22Rv1 (cell line): ENCODE results near the gene TM4SF20.

Experiments used
- H3K27ac ChIP-seq: fragments of 450-650 bp; 2 replicates; pipeline ENCODE4 v1.5.1; 2017
- ZFX ChIP-seq: fragments of 450-650 bp; IDR thresholded peaks from 2 replicates; pipeline ENCODE4 v1.6.1; 2017; ENCODE audit warnings: antibody characterized with exemption, borderline replicate concordance
- TF ChIP-seq, protein P1 (sequence below): fragments of 450-650 bp; IDR thresholded peaks from 2 replicates; pipeline ENCODE4 v1.5.1; 2017; ENCODE audit warnings: mild to moderate bottlenecking

TM4SF20 gene

DNA sequence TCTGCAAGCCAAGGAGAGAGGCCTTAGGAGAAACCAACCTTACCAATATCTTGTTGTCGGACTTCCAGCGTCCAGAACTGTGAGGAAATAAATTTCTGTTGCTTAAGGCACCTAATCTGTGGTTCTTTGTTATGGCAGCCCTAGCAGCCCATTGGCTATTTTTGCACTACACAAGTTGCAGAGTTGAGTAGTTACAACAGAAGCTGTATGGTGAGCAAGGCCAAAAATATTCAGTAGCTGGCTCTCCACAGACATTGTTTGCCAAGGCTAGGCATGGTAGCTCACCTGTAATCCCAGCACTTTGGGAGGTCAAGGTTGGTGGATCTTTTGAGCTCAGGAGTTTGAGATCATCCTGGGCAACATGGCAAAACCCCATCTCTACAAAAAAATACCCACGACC is 35.7 kb upstream of the TM4SF20 start:
- TF ChIP-seq, protein P1, sequence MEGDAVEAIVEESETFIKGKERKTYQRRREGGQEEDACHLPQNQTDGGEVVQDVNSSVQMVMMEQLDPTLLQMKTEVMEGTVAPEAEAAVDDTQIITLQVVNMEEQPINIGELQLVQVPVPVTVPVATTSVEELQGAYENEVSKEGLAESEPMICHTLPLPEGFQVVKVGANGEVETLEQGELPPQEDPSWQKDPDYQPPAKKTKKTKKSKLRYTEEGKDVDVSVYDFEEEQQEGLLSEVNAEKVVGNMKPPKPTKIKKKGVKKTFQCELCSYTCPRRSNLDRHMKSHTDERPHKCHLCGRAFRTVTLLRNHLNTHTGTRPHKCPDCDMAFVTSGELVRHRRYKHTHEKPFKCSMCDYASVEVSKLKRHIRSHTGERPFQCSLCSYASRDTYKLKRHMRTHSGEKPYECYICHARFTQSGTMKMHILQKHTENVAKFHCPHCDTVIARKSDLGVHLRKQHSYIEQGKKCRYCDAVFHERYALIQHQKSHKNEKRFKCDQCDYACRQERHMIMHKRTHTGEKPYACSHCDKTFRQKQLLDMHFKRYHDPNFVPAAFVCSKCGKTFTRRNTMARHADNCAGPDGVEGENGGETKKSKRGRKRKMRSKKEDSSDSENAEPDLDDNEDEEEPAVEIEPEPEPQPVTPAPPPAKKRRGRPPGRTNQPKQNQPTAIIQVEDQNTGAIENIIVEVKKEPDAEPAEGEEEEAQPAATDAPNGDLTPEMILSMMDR, result no peak
- TF ChIP-seq ZFX, result no peak
- no peak overlapping the region for H3K27ac ChIP-seq

DNA sequence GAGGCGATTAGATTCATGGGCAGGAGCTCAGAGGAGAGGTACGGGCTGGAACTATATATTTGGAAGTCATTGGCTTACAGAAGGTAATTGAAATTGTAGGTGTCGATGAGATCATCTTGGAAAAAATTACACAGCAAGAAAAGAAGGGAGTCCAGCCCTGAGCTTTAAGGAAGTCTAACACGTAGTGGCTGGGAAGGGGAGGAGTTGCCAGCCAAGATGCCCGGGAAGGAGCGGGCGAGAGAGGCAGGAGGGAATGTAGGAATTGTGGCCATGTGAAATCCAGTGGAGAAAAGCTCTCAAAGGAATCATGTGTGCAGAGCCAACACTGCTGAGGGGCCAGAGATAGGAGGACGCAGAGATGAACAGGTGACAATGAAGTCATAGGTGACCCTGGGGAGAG is 34.3 kb upstream of the TM4SF20 start:
- TF ChIP-seq ZFX, result no peak
- TF ChIP-seq, protein P1, result no peak
- no peak overlapping the region for H3K27ac ChIP-seq

DNA sequence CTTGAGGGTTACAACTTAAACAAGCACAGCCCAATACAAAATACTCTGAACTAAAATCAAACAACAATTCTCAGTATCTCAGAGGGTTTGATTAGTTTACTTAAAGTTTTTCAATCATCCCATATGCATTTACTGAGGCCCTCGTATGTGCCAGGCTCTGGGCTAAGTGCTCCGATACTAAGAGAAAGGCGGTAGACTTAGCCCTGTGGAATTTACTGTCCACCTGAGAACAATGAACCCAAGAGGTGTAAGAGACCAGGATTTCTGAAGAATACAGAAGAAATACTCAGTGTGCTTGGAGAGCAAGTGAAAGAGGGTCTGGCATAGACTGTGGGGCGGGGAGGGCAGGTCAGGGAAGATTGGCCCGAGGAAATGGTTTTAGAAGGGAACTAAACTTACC is 33.8 kb upstream of the TM4SF20 start:
- TF ChIP-seq, protein P1, result no peak
- TF ChIP-seq ZFX, result no peak
- H3K27ac ChIP-seq, result no peak overlapping the region

DNA sequence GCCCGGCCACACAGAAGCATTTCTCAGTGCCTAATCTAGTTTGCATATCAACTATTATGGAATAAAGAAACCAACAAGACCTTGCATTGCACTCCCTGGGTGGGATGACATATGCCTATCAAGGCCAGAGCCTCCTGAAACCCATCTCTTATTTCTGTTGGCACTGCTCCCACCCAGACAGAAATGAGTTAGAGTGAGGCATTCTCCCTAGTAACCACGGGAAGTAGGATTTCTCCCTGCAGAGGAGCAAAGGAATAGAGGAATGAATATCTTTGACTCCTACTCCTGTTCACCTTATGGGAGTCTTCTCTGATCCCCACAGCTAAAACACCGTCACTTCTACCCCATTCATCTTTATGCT is 32.9 kb upstream of the TM4SF20 start:
- no peak overlapping the region for H3K27ac ChIP-seq
- no peak for TF ChIP-seq ZFX
- TF ChIP-seq, protein P1, result no peak

DNA sequence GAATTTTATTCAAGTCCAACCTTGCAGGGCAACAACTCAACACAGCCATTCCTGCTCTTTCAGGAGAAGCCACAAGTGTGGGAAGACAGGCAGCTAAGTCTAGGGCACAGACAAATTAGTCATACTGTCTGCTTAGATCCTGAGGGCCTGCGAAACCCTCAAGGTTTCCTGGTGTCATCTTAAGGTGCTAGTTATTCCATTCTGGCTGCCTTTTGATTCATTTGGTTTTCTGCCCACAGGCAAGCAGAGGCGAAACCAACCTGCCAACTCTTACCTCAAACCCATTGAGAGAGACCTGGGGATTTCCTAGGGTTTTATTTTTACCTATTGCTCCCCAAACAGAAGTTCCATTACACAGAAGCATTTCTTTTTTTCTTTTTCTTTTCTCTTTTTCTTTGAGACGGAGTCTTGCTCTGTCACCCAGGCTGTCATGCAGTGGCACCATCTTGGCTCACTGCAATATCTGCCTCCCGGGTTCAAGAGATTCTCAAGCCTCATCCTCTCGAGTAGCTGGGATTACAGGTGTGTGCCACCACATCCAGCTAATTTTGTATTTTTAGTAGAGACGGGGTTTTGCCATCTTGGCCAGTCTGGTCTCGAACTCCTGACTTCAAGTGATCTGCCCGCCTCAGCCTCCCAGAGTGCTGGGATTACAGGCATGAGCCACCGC is 32.3 kb upstream of the TM4SF20 start:
- H3K27ac ChIP-seq, result no peak overlapping the region
- TF ChIP-seq, protein P1, result no peak
- TF ChIP-seq ZFX, result no peak

DNA sequence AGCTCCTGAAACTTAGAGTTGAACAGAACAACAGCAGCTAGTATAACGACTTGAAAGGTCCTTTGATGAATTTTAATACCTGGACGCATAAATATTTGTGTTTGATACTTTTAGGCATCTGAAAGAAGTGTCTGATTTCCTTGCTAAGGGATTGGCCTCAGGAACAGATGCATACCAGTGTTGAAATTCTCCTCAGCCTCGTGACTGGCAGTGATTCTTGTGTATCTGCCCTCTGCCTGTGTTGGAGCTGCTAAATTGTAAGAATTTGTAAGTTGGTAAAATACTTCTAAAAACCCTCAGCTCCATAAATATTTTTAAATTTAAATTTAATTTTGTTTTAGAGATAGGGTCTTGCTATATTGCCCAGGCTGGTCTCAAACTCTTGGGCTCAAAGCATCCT is 31.1 kb upstream of the TM4SF20 start:
- H3K27ac ChIP-seq, result no peak overlapping the region
- TF ChIP-seq, protein P1, result no peak
- no peak for TF ChIP-seq ZFX

DNA sequence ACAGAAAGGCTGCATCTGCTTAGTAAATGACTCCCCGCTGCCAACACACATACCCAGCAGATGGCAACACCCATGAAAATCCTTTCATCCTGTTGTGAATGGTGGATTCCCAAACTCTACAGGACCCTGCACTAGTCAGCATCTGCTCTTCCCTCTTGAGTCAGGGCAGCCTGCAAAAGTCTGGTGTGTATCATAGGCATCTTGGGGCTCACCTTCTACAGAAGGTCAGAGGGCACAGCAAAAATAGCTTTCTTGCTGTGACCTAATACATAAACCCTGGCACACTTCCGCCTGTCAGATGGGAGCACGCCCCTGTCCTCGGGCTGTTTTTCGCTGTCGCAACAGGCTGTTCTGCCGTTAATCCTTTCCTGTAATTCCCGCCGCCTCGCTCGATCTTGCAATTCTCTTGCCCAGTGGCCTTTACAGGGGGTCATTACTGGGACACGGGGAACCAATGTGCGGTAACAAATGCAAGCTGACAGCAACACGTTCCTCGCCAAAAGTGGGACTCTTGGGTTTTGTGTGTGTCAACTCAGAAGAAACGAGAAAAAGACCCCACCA is 28.6 kb upstream of the TM4SF20 start:
- H3K27ac ChIP-seq, result no peak overlapping the region
- TF ChIP-seq ZFX, result no peak
- TF ChIP-seq, protein P1, result peak; percentile 7; the same call in 1 of the 2 replicates
